SK-N-SH (cell line): ENCODE results near the gene EPM2A.

Experiments used
- CTCF ChIP-seq: fragments of 200-600 bp; sonication (generic); IDR thresholded peaks from 2 replicates; pipeline ENCODE4 v1.6.1; 2017; ENCODE audit warnings: antibody characterized with exemption, mild to moderate bottlenecking, moderate library complexity
- EP300 ChIP-seq, 2 experiments: IDR thresholded peaks; 2 replicates each; pipeline versions ENCODE4 v1.4.0 to v1.6.1; 2012; ENCODE audit warnings: borderline replicate concordance in 1 of 2, low read depth in 1 of 2, low read length in 1 of 2
- EZH2phosphoT487 ChIP-seq: fragments of 200-600 bp; sonication (generic); IDR thresholded peaks from 2 replicates; pipeline ENCODE4 v1.6.1; 2017; ENCODE audit warnings: low read depth, mixed run types, mild to moderate bottlenecking, antibody characterized with exemption, moderate library complexity, borderline replicate concordance
- NRF1 ChIP-seq: IDR thresholded peaks from 2 replicates; pipeline ENCODE4 v1.6.1; 2012; ENCODE audit warnings: low read depth, mild to moderate bottlenecking, low read length
- POLR2AphosphoS5 ChIP-seq: IDR thresholded peaks from 2 replicates; pipeline ENCODE4 v1.6.1; 2012; ENCODE audit warnings: low read depth, low read length
- RAD21 ChIP-seq: IDR thresholded peaks from 2 replicates; pipeline ENCODE4 v1.6.1; 2012; ENCODE audit warnings: mild to moderate bottlenecking, low read length
- RXRA ChIP-seq: IDR thresholded peaks from 2 replicates; pipeline ENCODE4 v1.4.0; 2012; ENCODE audit warnings: low read depth, mild to moderate bottlenecking, borderline replicate concordance
- TAF1 ChIP-seq: IDR thresholded peaks from 2 replicates; pipeline ENCODE4 v1.6.1; 2012; ENCODE audit warnings: low read depth, mild to moderate bottlenecking, low read length, moderate library complexity, borderline replicate concordance
- USF1 ChIP-seq: IDR thresholded peaks from 2 replicates; pipeline ENCODE4 v1.4.0; 2012; ENCODE audit warnings: low read depth, borderline replicate concordance
- USF2 ChIP-seq: fragments of 150-350 bp; IDR thresholded peaks from 2 replicates; pipeline ENCODE4 v1.6.1; 2017; ENCODE audit warnings: antibody characterized with exemption, low read length, low read depth, borderline replicate concordance
- ZBTB33 ChIP-seq: IDR thresholded peaks from 2 replicates; pipeline ENCODE4 v1.4.0; 2012; ENCODE audit warnings: low read depth, borderline replicate concordance

- TF ChIP-seq EP300 (IDR thresholded peaks at IDR 0.05; ENCODE audit: borderline replicate concordance in 1 of 2, low read depth in 1 of 2, low read length in 1 of 2) (no peak), USF1 (no peak), NRF1 (no peak), TAF1 (no peak), USF2 (no peak), POLR2AphosphoS5 (no peak), CTCF (no peak), ZBTB33 (no peak), RXRA (no peak), RAD21 (peak; percentile 48), EZH2phosphoT487 (no peak)
Observed at GRCh38 chr6:145602726-145603326, 132.5 kb downstream of the EPM2A start.
